Esophagus muscularis mucosa (tissue), 4 donors: ENCODE results near the gene RAPGEF2. TPM values are rescaled to one million over a fixed set of nuclear protein-coding genes. Genes with fewer than 3 reads are reported as not detected.

Experiments
- DNase-seq: peaks from one replicate; pipeline ENCODE4 v3.0.0-alpha.2; 2017; ENCODE audit errors: extremely low spot score
- H3K27ac ChIP-seq, 4 donors: fragments of 200-600 bp; sonication (generic); replicated peaks in 1 of 4; 1 replicate in 3 of 4; 2 replicates in 1 of 4; pipeline ENCODE4 v1.5.1; 2016 to 2019; ENCODE audit warnings: mild to moderate bottlenecking in 1 of 4
- H3K27me3 ChIP-seq, 4 donors: fragments of 200-600 bp; sonication (generic); one replicate each; pipeline versions ENCODE4 v1.5.1 to v1.6.0; 2016 to 2019
- H3K36me3 ChIP-seq, 4 donors: fragments of 200-600 bp; sonication (generic); one replicate each; pipeline ENCODE4 v1.5.1; 2016 to 2019
- H3K4me1 ChIP-seq, 4 donors: fragments of 200-600 bp; sonication (generic); one replicate each; pipeline ENCODE4 v1.5.1; 2016 to 2019
- H3K4me3 ChIP-seq, 4 donors: fragments of 200-600 bp; sonication (generic); 1 replicate in 2 of 4; 2 replicates in 2 of 4; pipeline ENCODE4 v1.5.1; 2016 to 2019; ENCODE audit warnings: mild to moderate bottlenecking in 4 of 4, moderate library complexity in 1 of 4
- H3K9me3 ChIP-seq, 4 donors: fragments of 200-600 bp; sonication (generic); 1 replicate in 3 of 4; 2 replicates in 1 of 4; pipeline ENCODE4 v1.5.1; 2016 to 2019
- EP300 ChIP-seq: sonication (generic); formaldehyde crosslinking; IDR thresholded peaks from one replicate; pipeline ENCODE4 v1.6.1; 2017; ENCODE audit warnings: antibody characterized with exemption
- POLR2A ChIP-seq: fragments of 450-650 bp; IDR thresholded peaks from one replicate; pipeline ENCODE4 v1.6.1; 2017; ENCODE audit warnings: antibody characterized with exemption, moderate library complexity, mild to moderate bottlenecking, low read depth
- POLR2AphosphoS5 ChIP-seq, 2 donors: sonication (generic); formaldehyde crosslinking; IDR thresholded peaks; one replicate each; pipeline ENCODE4 v1.6.1; 2017; ENCODE audit warnings: antibody characterized with exemption in 2 of 2
- WGBS: methylation state at CpG from one replicate; pipeline ENCODE4 v1.1.5; 2018; 5-methylcytosine and 5-hydroxymethylcytosine counted together
- intact Hi-C: fragments of 100-400 bp; cut with DNase I; formaldehyde crosslinking; loops from one replicate; pipeline ENCODE4 v1.15.1; 2023
- total RNA-seq, 4 donors: library from RNA; depleted of rRNA; stranded (reverse); fragments of >200 nt; gene quantifications; one replicate each; pipeline versions ENCODE4 v1.1.0 to v1.2.1, GENCODE V29; 2016
- TF ChIP-seq, protein P1 (sequence below), 3 experiments: fragments of 200-600 bp in 2 of 3; fragments of 450-650 bp in 1 of 3; sonication (generic) in 2 of 3; IDR thresholded peaks; one replicate each; pipeline ENCODE4 v1.5.1; 2017 to 2019; ENCODE audit warnings: antibody characterized with exemption in 3 of 3, mild to moderate bottlenecking in 2 of 3, moderate library complexity in 1 of 3

RAPGEF2 gene, protein sequence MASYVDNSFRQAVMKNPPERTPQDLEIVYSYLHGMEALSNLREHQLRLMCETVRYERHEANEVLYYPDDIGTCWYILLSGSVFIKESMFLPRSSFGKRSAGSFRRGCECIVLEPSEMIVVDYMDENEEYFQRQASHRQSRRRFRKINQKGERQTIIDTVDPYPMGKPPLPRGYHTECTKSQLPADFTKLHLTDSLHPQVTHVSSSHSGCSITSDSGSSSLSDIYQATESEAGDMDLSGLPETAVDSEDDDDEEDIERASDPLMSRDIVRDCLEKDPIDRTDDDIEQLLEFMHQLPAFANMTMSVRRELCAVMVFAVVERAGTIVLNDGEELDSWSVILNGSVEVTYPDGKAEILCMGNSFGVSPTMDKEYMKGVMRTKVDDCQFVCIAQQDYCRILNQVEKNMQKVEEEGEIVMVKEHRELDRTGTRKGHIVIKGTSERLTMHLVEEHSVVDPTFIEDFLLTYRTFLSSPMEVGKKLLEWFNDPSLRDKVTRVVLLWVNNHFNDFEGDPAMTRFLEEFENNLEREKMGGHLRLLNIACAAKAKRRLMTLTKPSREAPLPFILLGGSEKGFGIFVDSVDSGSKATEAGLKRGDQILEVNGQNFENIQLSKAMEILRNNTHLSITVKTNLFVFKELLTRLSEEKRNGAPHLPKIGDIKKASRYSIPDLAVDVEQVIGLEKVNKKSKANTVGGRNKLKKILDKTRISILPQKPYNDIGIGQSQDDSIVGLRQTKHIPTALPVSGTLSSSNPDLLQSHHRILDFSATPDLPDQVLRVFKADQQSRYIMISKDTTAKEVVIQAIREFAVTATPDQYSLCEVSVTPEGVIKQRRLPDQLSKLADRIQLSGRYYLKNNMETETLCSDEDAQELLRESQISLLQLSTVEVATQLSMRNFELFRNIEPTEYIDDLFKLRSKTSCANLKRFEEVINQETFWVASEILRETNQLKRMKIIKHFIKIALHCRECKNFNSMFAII (N-terminal part only)
- total RNA-seq = 10 to 100 TPM; 55.6 to 61.5 (median 58.4) TPM

DNA sequence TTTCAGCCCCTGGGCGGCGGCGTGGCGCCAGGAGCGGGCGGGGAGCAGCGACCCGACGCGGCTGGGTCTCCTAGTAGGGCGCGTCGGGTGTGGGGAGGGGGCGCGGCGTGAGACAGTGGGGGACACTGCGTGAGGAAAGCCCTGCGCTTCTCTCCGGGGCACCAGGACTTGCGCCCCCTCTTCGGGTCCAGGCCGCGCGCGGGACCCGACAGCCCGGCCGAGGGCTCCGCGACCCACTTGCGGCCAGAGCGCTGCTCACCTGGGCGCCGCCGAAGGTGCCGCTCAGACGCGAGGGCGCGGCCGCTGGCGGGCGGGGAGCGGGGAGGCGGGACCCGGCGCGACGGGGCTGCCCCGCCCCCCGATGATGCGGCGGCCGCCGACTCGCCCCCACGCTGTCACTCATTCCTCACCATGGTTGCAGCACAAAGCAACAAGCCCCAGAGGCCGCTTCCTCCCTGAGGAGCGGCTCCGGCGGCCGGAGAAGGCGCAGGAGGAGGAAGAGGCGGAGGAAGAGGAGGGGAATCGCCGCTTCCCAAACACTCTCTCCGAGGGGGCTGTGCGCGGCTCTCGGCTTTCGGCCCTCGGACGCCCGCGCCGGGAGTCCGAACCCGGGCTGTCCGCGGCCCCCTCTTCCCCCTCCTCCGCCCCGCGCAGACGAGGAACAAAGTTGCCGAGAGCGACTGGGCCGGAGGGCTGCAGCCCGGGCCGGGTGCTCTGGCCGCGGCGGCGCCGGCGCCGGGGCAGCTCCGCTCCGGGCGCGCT lies at the start of gene RAPGEF2:
RAPGEF2 (plus strand) TSS at position 458 of the 762 bp plus-strand sequence. CDS start 1,084 bp downstream, outside the sequence.
- Histone ChIP-seq H3K4me1 (peaks cover 16 to 48% (median 44%) of the 10 kb centered on the region in 4 donors), H3K9me3 (no peaks in the 10 kb centered on the region), H3K36me3 (no peaks in the 10 kb centered on the region), H3K27ac (peak within 1 kb of the TSS; percentile 96 to 98 (median 98)), H3K4me3 (peak within 1 kb of the TSS; percentile 96 to 100 (median 100)), H3K27me3 (no peaks in the 10 kb centered on the region)
- intact Hi-C loops = loop anchor here (5.0 kb wide), 1 partner anchor 376 kb away; no protein-coding TSS in a partner anchor
- peak; percentile 97 to 98 for TF ChIP-seq POLR2AphosphoS5 (IDR thresholded peaks at IDR 0.05)
- peak; percentile 63 for TF ChIP-seq POLR2A
- TF ChIP-seq, protein P1, sequence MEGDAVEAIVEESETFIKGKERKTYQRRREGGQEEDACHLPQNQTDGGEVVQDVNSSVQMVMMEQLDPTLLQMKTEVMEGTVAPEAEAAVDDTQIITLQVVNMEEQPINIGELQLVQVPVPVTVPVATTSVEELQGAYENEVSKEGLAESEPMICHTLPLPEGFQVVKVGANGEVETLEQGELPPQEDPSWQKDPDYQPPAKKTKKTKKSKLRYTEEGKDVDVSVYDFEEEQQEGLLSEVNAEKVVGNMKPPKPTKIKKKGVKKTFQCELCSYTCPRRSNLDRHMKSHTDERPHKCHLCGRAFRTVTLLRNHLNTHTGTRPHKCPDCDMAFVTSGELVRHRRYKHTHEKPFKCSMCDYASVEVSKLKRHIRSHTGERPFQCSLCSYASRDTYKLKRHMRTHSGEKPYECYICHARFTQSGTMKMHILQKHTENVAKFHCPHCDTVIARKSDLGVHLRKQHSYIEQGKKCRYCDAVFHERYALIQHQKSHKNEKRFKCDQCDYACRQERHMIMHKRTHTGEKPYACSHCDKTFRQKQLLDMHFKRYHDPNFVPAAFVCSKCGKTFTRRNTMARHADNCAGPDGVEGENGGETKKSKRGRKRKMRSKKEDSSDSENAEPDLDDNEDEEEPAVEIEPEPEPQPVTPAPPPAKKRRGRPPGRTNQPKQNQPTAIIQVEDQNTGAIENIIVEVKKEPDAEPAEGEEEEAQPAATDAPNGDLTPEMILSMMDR (IDR thresholded peaks at IDR 0.05) = no peak
- no peak for TF ChIP-seq EP300
- DNase-seq = peak; percentile 96
- 0% methylated on average over 11 of the region's 100 CpGs for WGBS

DNA sequence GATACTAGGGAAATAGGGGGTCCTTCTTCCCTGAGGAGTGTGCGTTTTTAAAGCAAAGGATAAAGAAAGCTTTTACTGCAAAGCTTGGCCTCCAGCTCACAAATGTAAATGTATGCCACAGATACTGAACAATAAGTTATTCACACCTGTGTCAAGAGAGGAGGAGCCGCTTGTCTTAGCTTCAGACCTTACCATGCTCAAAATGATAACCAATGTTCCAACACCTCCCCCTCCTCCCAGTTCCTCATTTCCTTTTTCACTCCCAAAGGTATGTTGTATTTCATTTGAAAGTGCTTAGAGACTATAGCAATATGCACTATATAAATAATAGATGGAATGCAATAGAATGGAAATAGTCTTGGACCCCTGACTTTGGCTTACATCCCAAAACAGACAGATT lies 47.0 kb upstream of the RAPGEF2 start:
- intact Hi-C loops = no loop called here
- H3K36me3 ChIP-seq = no peaks in the 10 kb centered on the region
- TF ChIP-seq, protein P1 (IDR thresholded peaks at IDR 0.05) = no peak
- TF ChIP-seq POLR2AphosphoS5 (IDR thresholded peaks at IDR 0.05) (no peak), EP300 (no peak), POLR2A (no peak)
- no peaks in the 10 kb centered on the region for H3K9me3 ChIP-seq
- H3K27ac ChIP-seq = no peak overlapping the region
- H3K4me1 ChIP-seq = no peaks in the 10 kb centered on the region
- DNase-seq = no peak
- no peak overlapping the region for H3K4me3 ChIP-seq
- 90% methylated on average over 2 of the region's 2 CpGs for WGBS
- H3K27me3 ChIP-seq = no peaks in the 10 kb centered on the region

DNA sequence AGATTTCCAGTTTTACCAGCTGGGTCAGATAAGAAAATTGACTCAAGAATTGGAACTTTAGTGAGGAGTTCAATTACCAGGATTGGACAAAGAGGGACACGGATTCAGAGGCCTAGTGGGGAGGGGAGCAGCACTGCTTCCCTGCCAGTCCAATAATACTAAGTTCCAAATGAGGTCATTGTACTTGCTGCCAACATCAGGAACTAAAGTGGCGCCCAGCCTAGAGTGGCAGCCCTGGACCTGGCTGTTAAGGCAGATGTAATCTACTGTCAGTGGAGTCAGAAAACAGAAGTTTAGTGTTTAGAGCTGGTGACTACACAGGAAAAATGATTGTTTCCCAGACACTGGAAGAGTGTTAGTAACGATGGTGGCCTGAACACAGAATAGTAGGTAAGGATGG lies 42.7 kb upstream of the RAPGEF2 start:
- intact Hi-C loops = no loop called here
- no peak overlapping the region for H3K4me3 ChIP-seq
- DNase-seq = no peak
- TF ChIP-seq EP300 (no peak), POLR2AphosphoS5 (IDR thresholded peaks at IDR 0.05) (no peak), POLR2A (no peak)
- TF ChIP-seq, protein P1 (IDR thresholded peaks at IDR 0.05) = no peak
- no peaks in the 10 kb centered on the region for H3K36me3 ChIP-seq
- no peaks in the 10 kb centered on the region for H3K27me3 ChIP-seq
- 61% methylated on average over 3 of the region's 3 CpGs for WGBS
- no peaks in the 10 kb centered on the region for H3K9me3 ChIP-seq
- no peaks in the 10 kb centered on the region for H3K4me1 ChIP-seq
- no peak overlapping the region for H3K27ac ChIP-seq

DNA sequence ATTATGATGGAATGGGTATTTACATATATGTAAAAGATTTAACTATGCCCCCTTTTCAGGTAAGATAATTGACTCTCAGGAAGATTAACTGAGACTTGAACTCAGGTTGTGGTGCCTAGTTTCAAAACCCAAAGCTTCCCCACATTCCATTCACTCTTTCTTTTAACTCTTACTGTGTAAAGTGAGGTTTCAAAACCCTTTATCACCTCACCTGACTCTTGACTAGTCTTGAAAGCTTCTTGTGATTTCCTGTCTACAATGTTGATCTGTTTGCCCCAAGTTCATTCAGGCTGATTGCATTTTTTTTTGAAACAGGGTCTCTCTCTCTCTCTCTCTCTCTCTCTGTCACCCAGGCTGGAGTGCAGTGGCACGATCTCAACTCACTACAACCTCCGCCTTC lies 40.5 kb upstream of the RAPGEF2 start:
- H3K27me3 ChIP-seq = no peaks in the 10 kb centered on the region
- no peak overlapping the region for H3K27ac ChIP-seq
- H3K4me3 ChIP-seq = no peak overlapping the region
- no peak for TF ChIP-seq POLR2A
- no peak for TF ChIP-seq EP300
- no peaks in the 10 kb centered on the region for H3K4me1 ChIP-seq
- no peaks in the 10 kb centered on the region for H3K36me3 ChIP-seq
- intact Hi-C loops = no loop called here
- WGBS = 80% methylated on average over 2 of the region's 2 CpGs
- H3K9me3 ChIP-seq = no peaks in the 10 kb centered on the region
- DNase-seq = no peak
